Stimulated activated CD8-positive, alpha-beta memory T cell treated with anti-CD3 and anti-CD28 coated beads, Interleukin-2, amount 100 ng/mL, for 48 hours (primary cell): ENCODE measurements around the gene SLC40A1.

Experiments
- DNase-seq, 2 donors: peaks; one replicate each; pipeline ENCODE4 v3.0.0-alpha.2; 2020; ENCODE audit warnings: low read depth in 2 of 2

The SLC40A1 gene

DNA sequence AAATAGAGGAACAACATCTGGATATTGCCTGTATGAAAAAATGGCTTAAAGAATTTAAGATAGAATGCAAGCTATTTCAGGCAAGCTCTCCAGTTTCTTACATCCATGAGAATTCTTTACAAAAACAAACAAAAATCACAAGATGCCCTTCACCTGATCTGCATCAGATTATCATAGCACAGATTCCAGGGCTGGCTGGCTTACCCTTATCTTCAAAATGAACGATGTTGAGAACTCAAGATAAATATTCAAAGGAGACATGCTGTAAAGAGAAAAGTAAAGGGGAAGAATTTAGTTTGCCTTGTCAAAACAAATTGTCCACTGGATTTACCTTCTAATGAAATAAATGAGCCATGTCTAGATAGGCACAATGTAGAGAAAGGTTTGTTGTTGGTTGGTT, 18.7 kb upstream of the SLC40A1 start:
- no peak for DNase-seq

GRCh38 chr2:189595417-189595816, 14.8 kb upstream of the SLC40A1 start:
- no peak for DNase-seq

DNA sequence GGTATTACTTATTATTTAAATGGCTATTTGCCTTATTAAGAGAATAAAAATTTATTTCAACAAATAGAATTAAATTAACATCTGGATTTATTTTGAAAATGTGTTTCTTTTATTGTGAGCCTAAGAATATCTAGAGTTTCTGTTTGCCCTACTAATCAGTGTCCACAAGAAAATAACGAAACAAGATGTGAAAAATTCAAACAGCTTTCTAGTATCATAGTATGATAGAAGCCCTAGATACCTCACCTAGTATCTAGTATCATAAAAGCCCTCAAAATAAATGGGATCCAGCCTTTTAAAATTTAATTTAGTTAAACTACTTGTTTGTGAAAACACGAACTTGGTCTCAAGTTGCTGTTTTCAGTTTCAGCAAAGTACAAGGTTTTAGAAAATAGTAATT, 13.7 kb upstream of the SLC40A1 start:
- DNase-seq = no peak

DNA sequence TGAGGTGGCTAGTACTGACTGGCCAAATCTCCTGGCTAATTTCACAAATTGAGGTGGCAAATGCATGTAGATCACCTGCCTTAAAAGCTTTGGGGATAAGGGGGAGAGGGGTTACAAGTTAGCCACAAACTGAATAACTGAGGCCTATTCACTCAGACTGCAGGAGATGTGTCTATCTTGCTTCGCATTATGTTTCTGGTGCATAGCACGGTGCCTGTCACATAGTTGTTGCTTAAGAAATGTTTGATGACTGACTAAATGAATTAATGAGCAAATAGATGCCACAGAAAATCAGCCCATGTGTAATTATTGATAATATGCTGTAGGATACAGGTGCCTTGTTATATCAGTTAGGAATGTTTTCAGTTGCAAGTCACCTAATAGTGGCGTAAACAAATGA, 12.5 kb upstream of the SLC40A1 start:
- no peak for DNase-seq

GRCh38 chr2:189592353-189592984, 11.9 kb upstream of the SLC40A1 start:
- no peak for DNase-seq

GRCh38 chr2:189587780-189588179, 7.2 kb upstream of the SLC40A1 start:
- no peak for DNase-seq

DNA sequence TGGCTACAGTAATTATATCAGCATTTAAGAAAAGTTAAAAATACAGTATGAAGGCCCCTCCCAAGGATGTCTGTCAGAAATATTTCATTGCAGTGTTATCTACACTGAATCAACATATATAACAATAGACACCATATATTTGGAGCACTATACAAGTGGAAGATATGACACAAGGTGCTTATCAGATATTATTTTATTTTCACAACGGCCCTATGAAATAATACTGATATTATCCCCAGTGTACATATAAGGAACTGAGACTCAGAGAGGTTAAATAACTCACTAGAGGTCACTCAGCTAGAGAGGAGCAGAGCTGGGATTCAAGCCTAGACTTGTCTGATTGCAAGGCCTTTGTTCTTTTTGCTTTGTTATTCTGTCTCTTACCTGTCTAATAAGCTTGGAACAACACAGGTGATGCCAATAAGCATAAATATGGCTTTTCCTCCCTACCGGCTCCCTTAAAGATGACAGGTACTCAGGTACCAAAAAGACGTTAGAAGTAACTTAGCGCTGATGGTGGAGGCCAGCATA, 4.7 kb upstream of the SLC40A1 start:
- DNase-seq = no peak

DNA sequence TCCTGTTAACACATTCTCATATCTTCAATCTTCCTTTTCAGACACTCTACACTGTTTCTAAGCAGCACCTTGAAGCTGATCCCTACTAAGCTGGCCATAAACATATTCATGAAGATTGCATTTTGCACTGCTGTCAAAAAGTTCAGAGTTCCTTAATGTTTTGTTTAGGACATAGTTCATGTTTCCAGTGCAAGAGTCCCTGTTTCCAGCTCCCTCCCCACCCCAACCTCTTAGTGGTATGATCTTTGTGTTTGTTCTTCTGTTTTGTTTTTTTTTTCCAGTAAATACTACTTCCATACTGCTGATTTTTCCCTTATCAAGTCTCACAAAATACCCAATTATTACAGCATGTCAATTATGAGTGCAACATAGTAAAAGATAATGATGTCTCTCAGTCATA, 4.1 kb upstream of the SLC40A1 start:
- DNase-seq = no peak

DNA sequence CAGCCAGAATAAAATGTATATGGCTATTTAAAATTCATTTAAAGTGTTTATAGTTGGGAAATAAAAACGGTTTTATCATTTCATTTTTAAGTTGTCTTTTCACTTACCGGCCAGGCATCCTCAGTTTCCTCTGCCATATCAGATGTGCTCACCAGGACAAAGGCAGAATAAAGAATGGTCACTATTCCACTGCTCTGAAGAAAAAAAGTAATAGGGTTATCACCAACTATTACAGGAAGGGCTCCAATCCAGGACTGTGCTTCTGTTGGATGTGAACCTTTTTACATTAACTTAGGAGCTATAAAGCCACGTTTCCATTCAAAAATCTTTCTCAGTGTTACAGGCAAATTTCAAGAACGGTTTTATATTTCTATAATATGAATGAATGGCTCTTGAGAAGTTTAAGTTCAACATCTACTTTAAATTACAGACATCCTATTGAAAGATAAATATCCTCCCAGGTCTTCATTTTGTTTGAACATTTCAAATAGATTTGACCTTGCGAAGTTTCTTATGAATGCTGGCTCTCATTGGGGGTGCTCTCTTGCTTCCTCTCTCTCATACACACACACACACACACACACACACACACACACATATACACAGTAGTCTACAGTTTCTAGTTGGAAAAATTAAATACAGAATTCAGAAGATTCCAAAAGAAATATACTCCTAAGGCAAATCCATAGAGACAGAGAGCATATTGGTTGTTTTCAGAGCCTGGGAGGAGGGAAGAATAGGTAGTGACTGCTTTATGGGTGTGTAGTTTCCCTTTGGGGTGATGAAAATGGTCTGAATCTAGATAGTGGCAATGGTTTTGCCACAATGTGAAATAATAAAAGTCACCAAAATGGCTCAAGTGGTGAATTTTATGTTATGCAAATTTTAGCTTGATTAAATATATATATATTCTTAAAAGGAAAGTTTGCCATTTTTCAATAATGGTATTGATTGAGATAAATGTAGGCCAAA, 2.9 kb upstream of the SLC40A1 start:
- no peak for DNase-seq

- DNase-seq = no peak
These were observed 2.2 kb upstream of the SLC40A1 start for GRCh38 chr2:189582809-189583192.

- no peak for DNase-seq
These were observed 1.7 kb upstream of the SLC40A1 start for GRCh38 chr2:189582140-189582808.

GRCh38 chr2:189581354-189582139, 961 bp upstream of the SLC40A1 start:
- DNase-seq = no peak

- DNase-seq = no peak
These were observed 340 bp downstream of the SLC40A1 start for GRCh38 chr2:189580241-189580651.

DNA sequence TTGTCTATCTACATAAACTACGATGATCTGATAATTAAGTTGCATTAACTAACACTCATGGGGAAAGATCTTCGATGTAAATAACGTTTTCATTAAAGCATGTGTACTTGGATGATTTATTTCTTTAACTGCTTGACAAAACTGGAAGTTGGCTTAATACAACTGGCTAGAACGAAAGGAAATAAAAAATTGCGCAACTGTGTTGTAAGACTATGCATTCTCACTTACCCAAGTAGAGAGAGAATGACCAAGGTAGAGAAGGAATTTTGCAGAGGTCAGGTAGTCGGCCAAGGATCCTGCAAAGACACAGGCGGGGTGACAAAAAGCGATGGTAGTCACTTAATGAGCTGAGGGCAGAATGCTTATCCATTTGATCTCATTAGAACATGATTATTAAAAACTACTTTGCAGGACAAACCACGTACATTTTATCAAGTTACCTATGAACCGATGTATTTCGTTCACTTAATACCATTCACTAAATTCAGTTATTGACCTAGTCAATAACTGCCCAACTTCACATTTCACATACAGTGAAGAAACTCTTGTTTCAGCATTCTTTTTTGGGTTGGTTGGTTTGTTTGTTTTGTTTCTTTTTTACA, 900 bp downstream of the SLC40A1 start:
- no peak for DNase-seq

GRCh38 chr2:189578272-189578950, 2.2 kb downstream of the SLC40A1 start:
- no peak for DNase-seq

DNA sequence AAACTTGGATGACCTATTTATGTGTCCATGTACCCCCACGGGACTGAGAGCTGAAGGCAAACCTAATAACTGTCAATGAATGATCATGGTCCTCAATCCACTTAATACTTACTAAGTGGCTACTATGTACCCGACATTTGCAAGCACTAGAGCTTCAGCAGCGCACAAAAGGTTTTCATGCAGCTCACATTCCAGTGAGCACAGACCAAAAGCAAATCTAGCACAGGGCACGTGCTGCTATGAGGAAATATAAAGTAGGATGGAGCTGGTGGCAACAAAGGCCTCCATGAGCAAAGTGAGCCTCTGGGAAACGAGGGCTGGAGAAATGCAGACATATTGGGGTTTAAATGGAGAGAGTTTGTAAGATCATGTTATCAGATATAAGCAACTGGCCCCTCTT, 3.5 kb downstream of the SLC40A1 start:
- no peak for DNase-seq

- no peak for DNase-seq
These were observed 4.2 kb downstream of the SLC40A1 start for GRCh38 chr2:189576396-189576795.

GRCh38 chr2:189574793-189575475, 5.7 kb downstream of the SLC40A1 start:
- DNase-seq = no peak

- DNase-seq = no peak
These were observed 10.0 kb downstream of the SLC40A1 start for GRCh38 chr2:189570570-189571031.
